Naive B cell (primary cell): ENCODE results near the gene APOA4. TPM values are rescaled to one million over a fixed set of nuclear protein-coding genes. Genes with fewer than 3 reads are reported as not detected.
A peak's percentile ranks its signal among the peaks of the same experiment; 100 is the strongest.
"Not testable (repeated sequence)": the region's sequence is repeated elsewhere in the genome, so short reads cannot be mapped to it uniquely, and the experiment has no call there.

Experiments
- ATAC-seq, 2 donors: fragments of 150-1000 bp; cut with Tn5 transposase; 2 replicates each; pipeline ENCODE4 v1.10.0; 2021; ENCODE audit warnings: low read depth in 2 of 2, mild to moderate bottlenecking in 2 of 2, moderate library complexity in 2 of 2
- DNase-seq: peaks from one replicate; pipeline ENCODE4 v3.0.0; 2022
- H3K27ac Mint-ChIP-seq, 6 donors: one replicate each; pipeline ENCODE4 v1.8.0; 2020 to 2022; ENCODE audit warnings: mild to moderate bottlenecking in 6 of 6, mixed read lengths in 6 of 6, moderate library complexity in 5 of 6, inconsistent platforms in 2 of 6
- H3K27me3 Mint-ChIP-seq, 3 donors: one replicate each; pipeline ENCODE4 v1.8.0; 2021 to 2022; ENCODE audit warnings: mixed read lengths in 3 of 3, mild to moderate bottlenecking in 1 of 3
- H3K36me3 Mint-ChIP-seq, 2 donors: one replicate each; pipeline ENCODE4 v1.8.0; 2020 to 2022; ENCODE audit warnings: mixed read lengths in 2 of 2, inconsistent platforms in 1 of 2, mild to moderate bottlenecking in 1 of 2
- H3K4me1 Mint-ChIP-seq, 3 donors: one replicate each; pipeline ENCODE4 v1.8.0; 2020 to 2022; ENCODE audit warnings: mixed read lengths in 3 of 3, inconsistent platforms in 1 of 3, mild to moderate bottlenecking in 1 of 3, moderate library complexity in 1 of 3
- H3K4me3 Mint-ChIP-seq, 8 donors: one replicate each; pipeline ENCODE4 v1.8.0; 2020 to 2022; ENCODE audit warnings: mild to moderate bottlenecking in 8 of 8, mixed read lengths in 8 of 8, moderate library complexity in 8 of 8, inconsistent platforms in 2 of 8
- H3K9me3 Mint-ChIP-seq, 7 donors: one replicate each; pipeline ENCODE4 v1.8.0; 2020 to 2022; ENCODE audit warnings: mixed read lengths in 7 of 7, mild to moderate bottlenecking in 5 of 7, inconsistent platforms in 2 of 7, moderate library complexity in 1 of 7
- polyA plus RNA-seq, 6 donors: library from polyadenylated mRNA; unstranded; fragments of 300-500 nt; fragmentation: Illumina TruSeq; gene quantifications; one replicate each; pipeline ENCODE4 v1.2.3, GENCODE V29; 2021; ENCODE audit warnings: low read depth in 6 of 6

The APOA4 gene
- polyA plus RNA-seq, 6 donors from 2014 or later = not detected

GRCh38 chr11:116842909-116843308, 19.8 kb upstream of the APOA4 start:
- Mint-ChIP-seq H3K4me3 (no peak overlapping the region), H3K27me3 (no peaks in the 10 kb centered on the region), H3K9me3 (no peaks in the 10 kb centered on the region), H3K27ac (peak overlapping the region in 2 of 6 donors; percentile 20 to 52), H3K36me3 (peaks cover 31 to 35% of the 10 kb centered on the region in 2 donors), H3K4me1 (peaks cover 0 to 4% (median 0%) of the 10 kb centered on the region in 3 donors)
- ATAC-seq (no peak), DNase-seq (no peak)

GRCh38 chr11:116842117-116842516, 19.0 kb upstream of the APOA4 start:
- Mint-ChIP-seq H3K4me3 (peak overlapping the region in 2 of 8 donors; percentile 35 to 86), H3K36me3 (peaks cover 31 to 34% of the 10 kb centered on the region in 2 donors), H3K4me1 (peaks cover 0 to 4% (median 0%) of the 10 kb centered on the region in 3 donors), H3K27me3 (no peaks in the 10 kb centered on the region), H3K27ac (peak overlapping the region in 1 of 6 donors; percentile 51), H3K9me3 (no peaks in the 10 kb centered on the region)
- DNase-seq (no peak), ATAC-seq (no peak)

- H3K4me1 Mint-ChIP-seq = peaks cover 0 to 8% (median 3%) of the 10 kb centered on the region in 3 donors
- peak overlapping the region in 1 of 6 donors; percentile 20 for H3K27ac Mint-ChIP-seq
- H3K27me3 Mint-ChIP-seq = no peaks in the 10 kb centered on the region
- H3K36me3 Mint-ChIP-seq = peaks cover 21% of the 10 kb centered on the region in 2 donors
- DNase-seq (no peak), ATAC-seq (no peak)
- H3K4me3 Mint-ChIP-seq = no peak overlapping the region
- H3K9me3 Mint-ChIP-seq = no peaks in the 10 kb centered on the region
Measured at GRCh38 chr11:116840746-116841296, 17.7 kb upstream of the APOA4 start.

- peaks cover 5 to 14% (median 6%) of the 10 kb centered on the region in 3 donors for H3K4me1 Mint-ChIP-seq
- H3K27ac Mint-ChIP-seq = no peak overlapping the region
- ATAC-seq (no peak), DNase-seq (no peak)
- H3K9me3 Mint-ChIP-seq = no peaks in the 10 kb centered on the region
- H3K27me3 Mint-ChIP-seq = no peaks in the 10 kb centered on the region
- H3K36me3 Mint-ChIP-seq = peaks cover 16 to 18% of the 10 kb centered on the region in 2 donors
- no peak overlapping the region for H3K4me3 Mint-ChIP-seq
Measured at GRCh38 chr11:116840224-116840745, 17.2 kb upstream of the APOA4 start.

GRCh38 chr11:116838321-116839084, 15.4 kb upstream of the APOA4 start:
- Mint-ChIP-seq H3K27me3 (peaks cover 0 to 7% (median 0%) of the 10 kb centered on the region in 3 donors), H3K9me3 (no peaks in the 10 kb centered on the region), H3K4me1 (peaks cover 13 to 21% (median 13%) of the 10 kb centered on the region in 3 donors), H3K4me3 (peak overlapping the region in 3 of 8 donors; percentile 16 to 48 (median 22)), H3K27ac (peak overlapping the region in 1 of 6 donors; percentile 63), H3K36me3 (peaks cover 4 to 7% of the 10 kb centered on the region in 2 donors)
- ATAC-seq (no peak), DNase-seq (no peak)

- H3K9me3 Mint-ChIP-seq = no peaks in the 10 kb centered on the region
- DNase-seq = no peak
- peaks cover 13 to 21% (median 13%) of the 10 kb centered on the region in 3 donors for H3K4me1 Mint-ChIP-seq
- H3K4me3 Mint-ChIP-seq = peak within 1 kb of the TSS in 3 of 8 donors; percentile 48 to 73 (median 65)
- peak within 1 kb of the TSS in 1 of 6 donors; percentile 74 for H3K27ac Mint-ChIP-seq
- H3K27me3 Mint-ChIP-seq = peaks cover 0 to 11% (median 0%) of the 10 kb centered on the region in 3 donors
- no peaks in the 10 kb centered on the region for H3K36me3 Mint-ChIP-seq
- no peak for ATAC-seq
Measured at GRCh38 chr11:116837231-116838091, 14.4 kb upstream of the APOA4 start, which contains the start of gene APOA1. TSS of gene APOA1 (minus strand) at chr11:116837622. CDS start at chr11:116837387, 235 bp downstream.

GRCh38 chr11:116836632-116836991, 13.5 kb upstream of the APOA4 start:
- ATAC-seq (no peak), DNase-seq (no peak)
- Mint-ChIP-seq H3K27me3 (peaks cover 0 to 11% (median 0%) of the 10 kb centered on the region in 3 donors), H3K36me3 (no peaks in the 10 kb centered on the region), H3K4me3 (peak overlapping the region in 2 of 8 donors; percentile 65 to 73), H3K27ac (peak overlapping the region in 1 of 6 donors; percentile 18), H3K4me1 (peaks cover 13 to 17% (median 13%) of the 10 kb centered on the region in 3 donors), H3K9me3 (no peaks in the 10 kb centered on the region)

GRCh38 chr11:116835791-116836631, 12.9 kb upstream of the APOA4 start:
- ATAC-seq (peak; percentile 88 to 89), DNase-seq (peak; percentile 54)
- Mint-ChIP-seq H3K27ac (peak overlapping the region in 1 of 6 donors; percentile 18), H3K4me1 (peaks cover 13 to 17% (median 13%) of the 10 kb centered on the region in 3 donors), H3K9me3 (no peaks in the 10 kb centered on the region), H3K27me3 (peaks cover 0 to 11% (median 5%) of the 10 kb centered on the region in 3 donors), H3K4me3 (peak overlapping the region; percentile 73 to 86 (median 81)), H3K36me3 (no peaks in the 10 kb centered on the region)

- peaks cover 0 to 11% (median 10%) of the 10 kb centered on the region in 3 donors for H3K27me3 Mint-ChIP-seq
- peaks cover 13 to 17% (median 13%) of the 10 kb centered on the region in 3 donors for H3K4me1 Mint-ChIP-seq
- H3K27ac Mint-ChIP-seq = peak overlapping the region in 2 of 6 donors; percentile 28 to 47
- no peak for DNase-seq
- no peaks in the 10 kb centered on the region for H3K36me3 Mint-ChIP-seq
- peak; percentile 29 to 30 for ATAC-seq
- H3K9me3 Mint-ChIP-seq = no peaks in the 10 kb centered on the region
- peak overlapping the region; percentile 73 to 86 (median 81) for H3K4me3 Mint-ChIP-seq
Measured at GRCh38 chr11:116835042-116835772, 12.1 kb upstream of the APOA4 start.

- not testable (repeated sequence) for DNase-seq, ATAC-seq, H3K9me3 Mint-ChIP-seq, H3K36me3 Mint-ChIP-seq
- peaks cover 0 to 11% (median 10%) of the 10 kb centered on the region in 3 donors for H3K27me3 Mint-ChIP-seq
- peaks cover 13 to 17% (median 13%) of the 10 kb centered on the region in 3 donors for H3K4me1 Mint-ChIP-seq
- peak overlapping the region in 1 of 6 donors; percentile 47 for H3K27ac Mint-ChIP-seq
- H3K4me3 Mint-ChIP-seq = peak overlapping the region in 7 of 8 donors; percentile 3 to 86 (median 79)
Measured at GRCh38 chr11:116834535-116835041, 11.5 kb upstream of the APOA4 start.

GRCh38 chr11:116833816-116834534, 10.9 kb upstream of the APOA4 start:
- Mint-ChIP-seq H3K9me3 (no peaks in the 10 kb centered on the region), H3K27ac (no peak overlapping the region), H3K27me3 (peaks cover 0 to 11% (median 10%) of the 10 kb centered on the region in 3 donors), H3K4me3 (peak overlapping the region in 3 of 8 donors; percentile 47 to 70 (median 63)), H3K4me1 (peaks cover 13 to 17% (median 13%) of the 10 kb centered on the region in 3 donors), H3K36me3 (no peaks in the 10 kb centered on the region)
- DNase-seq (no peak), ATAC-seq (no peak)
